Measurements from ENCODE around the gene FAS.

GRCh38 chr10:88990384-88991160 is at the start of gene FAS:
- TF ChIP-seq ZNF561 (tag by site-specific recombination; IDR thresholded peaks at IDR 0.05; ENCODE audit: borderline replicate concordance) = no peak
- TF ChIP-seq BCL6B (tag by site-specific recombination; IDR thresholded peaks at IDR 0.05) = no peak
- no peak for TF ChIP-seq TSHZ1 (tag by site-specific recombination; IDR thresholded peaks at IDR 0.05; ENCODE audit: borderline replicate concordance)
- TF ChIP-seq ZSCAN5A (tag by site-specific recombination; IDR thresholded peaks at IDR 0.05) = no peak
- TF ChIP-seq CTCF (tag by site-specific recombination; IDR thresholded peaks at IDR 0.05) = no peak
- 0 out of 2 replicates have a peak, but pooled peaks have one; percentile 50 for TF ChIP-seq ZFP37 (tag by site-specific recombination; IDR thresholded peaks at IDR 0.05)
- TF ChIP-seq ZNF792 (tag by site-specific recombination; IDR thresholded peaks at IDR 0.05) = no peak
- TF ChIP-seq ZBTB17 (tag by site-specific recombination; IDR thresholded peaks at IDR 0.05) = peak; percentile 81
- no peak for TF ChIP-seq ZNF670 (tag by site-specific recombination; IDR thresholded peaks at IDR 0.05; ENCODE audit: low read depth)
- TF ChIP-seq PBX3 (CRISPR knock-in tag; IDR thresholded peaks at IDR 0.05) = no peak
